Activated CD8-positive, alpha-beta memory T cell treated with anti-CD3 and anti-CD28 coated beads for 4 hours (primary cell): Measurements from ENCODE around the gene ERVV-1.
"Not testable (repeated sequence)": the region's sequence is repeated elsewhere in the genome, so short reads cannot be mapped to it uniquely, and the experiment has no call there.

ENCODE experiments used
- DNase-seq, 2 donors: peaks; one replicate each; pipeline ENCODE4 v3.0.0-alpha.2; 2020; ENCODE audit warnings: low read depth in 2 of 2

The ERVV-1 gene

DNA sequence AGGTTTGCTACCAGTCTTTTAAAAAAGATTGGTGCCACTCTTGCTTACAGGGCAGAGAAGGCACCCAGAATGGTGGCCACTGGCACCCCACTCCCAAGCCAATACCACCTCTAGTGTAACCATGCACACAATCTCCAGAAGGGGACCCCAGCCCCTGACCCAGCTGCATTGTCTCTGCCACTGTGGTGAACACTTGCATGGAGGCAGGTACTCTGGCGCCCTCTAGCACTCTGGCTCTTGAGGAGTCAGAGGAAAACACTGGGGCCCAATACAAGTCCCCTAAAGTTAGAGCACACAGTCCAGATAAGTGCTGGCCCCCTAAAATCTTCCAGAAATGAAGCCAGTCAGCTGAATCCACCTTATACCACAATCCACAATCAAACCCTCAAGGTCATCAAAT, 6.0 kb downstream of the ERVV-1 start:
- no peak for DNase-seq

DNA sequence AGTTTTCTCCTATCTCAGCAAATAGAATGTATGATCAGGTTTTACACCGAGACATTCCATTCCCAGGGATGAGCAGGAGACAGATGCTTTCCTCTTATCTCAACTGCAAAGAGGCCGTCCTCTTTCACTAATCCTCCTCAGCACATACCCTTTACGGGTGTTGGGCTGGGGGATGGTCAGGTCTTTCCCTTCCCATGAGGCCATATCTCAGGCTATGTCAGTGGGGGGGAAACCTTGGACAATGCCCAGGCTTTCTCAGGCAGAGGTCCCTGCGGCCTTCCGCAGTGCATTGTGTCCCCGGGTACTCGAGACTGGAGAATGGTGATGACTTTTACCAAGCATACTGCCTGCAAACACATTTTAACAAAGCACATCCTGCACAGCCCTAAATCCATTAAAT, 14.6 kb downstream of the ERVV-1 start:
- DNase-seq, result not testable (repeated sequence)

DNA sequence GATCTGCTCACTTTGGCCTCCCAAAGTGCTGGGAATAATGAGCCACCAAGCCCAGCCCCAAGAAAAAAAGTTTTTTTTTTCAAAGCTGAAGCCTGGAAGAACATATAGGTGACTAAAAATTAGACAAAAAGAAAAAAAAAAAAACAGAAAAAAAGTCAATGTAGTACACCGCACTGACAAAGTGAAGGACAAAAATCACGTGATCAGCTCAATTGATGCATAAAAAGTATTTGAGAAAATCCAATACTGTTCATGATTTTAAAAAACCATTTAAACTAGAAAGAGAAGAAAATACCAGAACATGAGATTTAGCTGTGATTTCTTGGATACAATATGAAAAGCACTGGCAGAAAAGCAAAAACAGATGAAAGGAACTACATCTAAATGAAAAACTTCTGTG, 20.3 kb downstream of the ERVV-1 start:
- DNase-seq, result no peak

DNA sequence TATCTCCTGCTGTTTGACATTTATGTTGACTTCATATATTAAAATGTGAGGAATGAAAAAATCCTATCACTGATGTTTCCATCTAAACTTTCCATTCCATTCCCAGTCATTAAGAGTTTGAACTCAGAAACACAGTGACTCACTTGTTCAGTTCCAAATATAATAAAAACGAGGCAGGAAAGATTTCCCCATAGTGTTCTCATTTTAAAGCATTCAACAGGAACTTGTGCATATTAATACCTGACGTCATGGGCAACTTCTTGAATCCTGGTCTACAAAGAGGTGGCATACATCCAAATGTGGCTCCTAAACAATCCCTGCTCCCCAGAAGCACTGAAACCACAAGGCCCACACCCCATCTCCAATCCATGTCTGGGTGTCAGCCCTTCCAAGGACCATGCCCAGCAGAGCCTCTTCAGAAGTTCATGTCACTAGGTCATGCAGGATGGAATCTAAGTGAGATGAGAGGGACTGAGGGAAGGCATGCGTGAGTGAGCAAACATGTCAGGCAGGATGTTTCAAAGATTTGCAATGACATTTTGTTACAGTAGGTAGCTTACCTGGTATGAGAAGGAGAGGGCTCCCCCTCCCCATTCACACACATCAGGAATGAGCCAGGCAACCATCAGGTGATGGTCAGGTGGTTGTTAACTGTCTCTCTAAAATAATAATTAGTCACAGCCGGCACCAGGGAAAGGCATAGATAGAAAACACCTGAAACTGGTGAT, 21.4 kb downstream of the ERVV-1 start:
- no peak for DNase-seq

DNA sequence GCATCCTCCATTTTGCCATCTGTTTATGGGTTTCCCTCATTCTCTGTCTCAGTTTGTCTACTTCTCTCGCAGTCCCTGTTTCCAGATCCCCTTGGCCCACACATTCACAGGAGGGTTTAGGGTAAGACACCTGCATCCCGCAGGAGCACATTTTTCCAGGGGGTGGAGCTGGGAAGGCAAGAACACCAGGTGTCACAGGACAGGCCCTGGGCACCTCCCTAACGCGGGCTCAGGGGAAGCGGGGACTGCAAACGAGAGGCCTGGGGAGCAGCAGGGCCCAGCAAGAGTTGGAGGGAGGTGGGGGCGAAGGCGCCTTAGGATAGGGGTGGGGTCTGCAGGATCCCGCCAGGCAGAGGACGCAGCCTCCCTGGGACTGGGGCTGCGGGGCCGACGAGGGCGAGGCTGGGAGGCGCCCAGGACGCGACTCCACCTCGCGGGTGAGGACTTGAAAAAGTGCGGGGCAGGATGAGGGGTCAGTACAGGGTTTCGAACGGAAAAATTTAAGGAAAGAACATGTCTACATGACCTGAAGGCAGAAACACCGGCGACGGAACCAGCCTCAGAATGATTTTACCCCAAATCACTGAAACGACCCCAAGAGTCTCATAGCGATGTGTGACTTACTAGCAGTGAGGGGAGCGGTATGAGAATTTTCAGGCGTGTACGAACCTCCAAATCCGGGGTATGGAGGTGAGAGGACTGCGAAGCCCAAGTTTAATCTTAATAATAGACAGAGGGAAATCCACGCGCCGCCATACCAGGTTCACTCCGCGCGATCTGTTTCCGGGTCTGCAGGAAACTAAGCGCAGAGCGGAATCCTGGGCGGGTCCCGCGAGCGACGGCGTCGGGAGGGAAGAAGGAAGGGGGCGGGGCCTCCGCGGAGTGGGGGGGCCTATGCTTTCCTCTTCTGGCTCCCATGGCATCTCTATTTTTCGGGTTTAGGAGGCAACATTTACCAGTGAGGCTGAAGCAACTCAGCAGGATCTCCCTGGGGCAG, 23.7 kb downstream of the ERVV-1 start:
- DNase-seq, result no peak

DNA sequence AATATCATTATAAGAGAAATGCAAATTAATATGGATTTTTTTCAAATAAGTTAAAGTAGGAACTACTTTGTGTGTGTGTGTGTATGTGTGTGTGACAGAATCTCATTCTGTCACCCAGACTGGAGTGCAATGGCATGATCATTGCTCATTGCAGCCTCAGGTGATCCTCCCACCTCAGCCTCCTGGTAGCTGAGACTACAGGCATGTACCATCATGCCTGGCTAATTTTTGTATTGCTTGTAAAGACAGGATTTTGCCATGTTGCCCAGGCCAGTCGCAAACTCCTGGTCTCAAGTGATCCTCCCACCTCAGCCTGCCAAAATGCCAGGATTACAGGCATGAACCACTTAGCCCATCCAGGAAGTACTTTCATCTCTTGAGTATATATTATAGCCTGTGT, 27.6 kb downstream of the ERVV-1 start:
- no peak for DNase-seq

DNA sequence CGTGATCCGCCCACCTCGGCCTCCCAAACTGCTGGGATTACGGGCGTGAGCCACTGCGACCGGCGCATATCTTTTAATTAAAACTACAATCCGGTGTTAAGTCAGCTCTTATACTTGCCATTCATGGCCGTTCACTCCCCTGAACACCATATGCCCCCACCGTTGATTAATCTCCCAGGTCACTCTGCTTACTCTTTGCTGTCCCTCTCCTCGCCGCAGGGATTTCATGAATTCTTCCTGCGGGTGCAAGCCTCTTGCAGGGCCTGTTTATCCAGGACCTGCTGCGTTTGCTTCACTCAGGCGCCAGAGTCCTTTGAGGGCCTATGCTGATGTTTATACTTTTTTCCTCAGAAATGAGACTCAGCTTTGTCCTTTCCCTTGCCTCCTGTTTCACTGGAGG, 31.8 kb downstream of the ERVV-1 start:
- DNase-seq, result no peak

DNA sequence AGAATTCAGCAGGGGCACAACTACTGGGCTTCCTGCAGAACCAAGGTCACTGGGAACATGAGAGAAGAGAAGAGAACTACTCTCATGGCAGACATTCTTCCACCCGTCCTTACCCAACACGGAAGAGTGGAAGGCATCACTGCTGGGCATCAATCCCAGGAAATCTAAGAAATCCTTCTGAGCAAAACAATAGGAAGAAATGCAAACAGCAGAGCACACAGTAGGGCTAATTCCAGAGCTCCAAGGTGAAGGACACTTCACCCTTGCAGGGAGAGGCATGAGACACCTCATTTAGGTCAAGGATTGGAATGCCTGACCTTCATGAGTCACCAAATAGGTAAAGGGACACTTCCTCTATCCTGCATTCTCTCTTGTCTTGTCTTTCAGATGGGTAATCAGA, 33.7 kb downstream of the ERVV-1 start:
- DNase-seq, result no peak

DNA sequence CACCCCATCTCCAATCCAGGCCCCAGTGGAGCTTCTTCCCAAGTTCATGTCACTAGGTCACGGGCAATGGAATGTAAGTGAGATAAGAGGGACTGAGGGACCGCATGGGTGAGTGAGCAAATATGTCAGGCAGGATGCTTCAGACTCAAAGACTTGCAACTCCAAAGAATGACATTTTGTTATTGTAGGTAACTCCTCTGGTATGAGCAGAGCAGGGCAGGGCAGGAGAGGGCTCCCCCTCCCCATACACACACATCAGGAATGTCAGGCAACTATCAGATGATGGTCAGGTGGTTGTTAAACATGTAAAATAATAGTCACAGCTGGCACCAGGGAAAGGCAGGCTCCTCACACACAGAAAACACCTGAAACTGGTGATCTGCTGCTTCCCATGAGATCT, 41.4 kb downstream of the ERVV-1 start:
- DNase-seq, result no peak

DNA sequence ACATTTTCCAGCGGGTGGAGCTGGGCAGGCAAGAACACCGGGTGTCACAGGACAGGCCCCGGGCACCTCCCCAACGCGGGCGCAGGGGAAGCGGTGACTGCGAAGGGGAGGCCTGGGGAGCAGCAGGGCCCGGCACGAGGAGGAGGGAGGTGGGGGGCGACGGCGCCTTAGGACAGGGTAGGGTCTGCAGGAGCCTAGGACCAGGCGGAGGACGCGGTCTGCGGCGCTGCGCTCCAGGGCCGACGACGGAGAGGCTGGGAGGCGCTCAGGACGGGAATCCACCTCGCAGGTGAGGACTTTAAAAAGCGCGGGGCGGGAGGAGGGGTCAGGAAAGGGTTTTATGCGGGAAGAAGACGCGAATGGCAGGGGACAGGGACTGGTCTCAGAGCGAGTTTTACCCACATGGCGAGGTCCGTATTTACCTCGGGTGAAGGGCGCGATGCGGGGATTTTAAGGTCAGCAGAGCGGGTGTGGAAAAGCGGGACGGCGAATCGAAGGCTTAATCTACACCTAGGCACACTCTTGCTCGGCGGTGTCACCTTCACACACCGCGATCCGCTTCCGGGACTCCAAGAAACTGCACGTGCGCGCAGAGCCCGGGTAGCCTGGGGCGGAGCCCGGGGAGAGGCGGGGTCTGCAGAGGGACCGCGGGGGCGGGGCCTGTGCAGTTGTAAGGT, 44.3 kb downstream of the ERVV-1 start:
- DNase-seq, result no peak
